DMS153 treated with DMSO at 0.1 percent for 48 hours (cell line): Measurements from ENCODE around the gene ATOH7.
"Not testable (repeated sequence)": the region's sequence is repeated elsewhere in the genome, so short reads cannot be mapped to it uniquely, and the experiment has no call there.

Experiments
- DNase-seq: peaks from one replicate; lab custom pipeline; 2025; ENCODE audit not compliant: unreplicated experiment; lab: John Stamatoyannopoulos, UW

Gene ATOH7

DNA sequence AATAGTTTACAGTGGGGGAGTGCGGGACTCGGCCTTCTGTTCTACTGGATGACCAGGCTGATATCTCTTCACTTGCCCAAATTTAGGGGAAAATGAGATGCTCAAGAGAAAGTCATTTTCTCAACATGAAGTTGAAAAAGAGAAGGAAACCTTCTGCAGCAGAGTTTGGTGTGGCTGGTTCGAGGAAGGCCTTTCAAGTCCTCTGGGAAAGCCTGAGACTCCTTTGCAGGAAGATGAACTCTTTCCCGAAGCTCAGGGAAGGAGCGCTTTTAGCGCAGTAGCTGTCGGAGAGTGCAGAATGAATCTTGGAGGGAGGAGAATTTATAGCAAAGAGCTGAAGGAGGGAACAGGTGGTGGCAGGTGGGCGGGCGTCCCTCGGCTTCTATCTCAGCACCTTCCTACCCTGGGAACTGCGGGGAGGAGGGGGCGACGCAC is at the start of gene ATOH7:
Gene ATOH7, minus strand, starts transcription at position 297 of the 435 bp plus-strand sequence. CDS start 436 bp downstream, outside the sequence.
- no peak for DNase-seq

- no peak for DNase-seq
Measured at GRCh38 chr10:68280758-68281157, 48.8 kb upstream of the ATOH7 start.

GRCh38 chr10:68278906-68279753 is 47.2 kb upstream of the ATOH7 start:
- not testable (repeated sequence) for DNase-seq

- not testable (repeated sequence) for DNase-seq
Measured at GRCh38 chr10:68277814-68278213, 45.9 kb upstream of the ATOH7 start.

DNA sequence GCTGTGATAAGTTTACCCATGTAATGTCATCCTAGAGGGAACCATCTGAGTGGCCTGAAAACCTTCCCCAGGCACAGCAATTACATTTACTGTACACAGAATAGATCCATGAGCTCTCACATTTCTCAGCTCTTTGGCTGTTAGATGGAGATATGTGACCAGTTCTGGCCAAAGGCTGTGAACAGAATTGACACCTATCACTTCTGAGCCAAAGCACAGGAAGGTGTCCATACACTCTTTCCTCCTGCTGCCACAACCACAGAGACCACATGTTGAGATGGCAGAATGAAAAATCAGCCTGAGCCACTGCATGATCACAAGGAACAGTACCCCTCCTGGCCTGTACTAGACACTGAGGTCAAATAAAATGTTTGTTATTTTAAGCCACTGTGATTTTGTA is 44.3 kb upstream of the ATOH7 start:
- DNase-seq, result no peak

DNA sequence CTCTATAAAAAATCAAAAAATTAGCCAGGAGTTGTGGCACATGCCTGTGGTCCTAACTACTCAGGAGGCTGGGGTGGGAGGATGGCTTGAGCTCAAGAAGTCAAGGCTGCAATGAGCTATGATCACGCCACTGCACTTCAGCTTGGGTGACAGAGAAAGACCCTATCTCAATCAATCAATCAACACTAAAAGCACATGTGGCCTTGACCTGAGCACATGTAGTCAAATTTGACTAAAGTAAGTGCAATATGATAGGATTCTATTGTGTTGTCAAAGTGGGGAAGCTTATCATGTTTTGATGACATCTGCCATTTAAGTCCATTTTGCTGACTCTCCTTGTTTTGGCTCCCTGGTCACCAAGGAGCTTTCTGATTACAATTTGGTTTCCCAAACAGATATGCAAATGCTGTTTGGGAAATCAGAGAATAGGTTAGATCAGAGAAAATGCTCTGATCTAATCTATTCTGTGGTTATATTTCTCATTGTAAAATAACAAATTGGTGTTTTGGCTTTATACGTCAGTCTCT is 43.8 kb upstream of the ATOH7 start:
- no peak for DNase-seq

DNA sequence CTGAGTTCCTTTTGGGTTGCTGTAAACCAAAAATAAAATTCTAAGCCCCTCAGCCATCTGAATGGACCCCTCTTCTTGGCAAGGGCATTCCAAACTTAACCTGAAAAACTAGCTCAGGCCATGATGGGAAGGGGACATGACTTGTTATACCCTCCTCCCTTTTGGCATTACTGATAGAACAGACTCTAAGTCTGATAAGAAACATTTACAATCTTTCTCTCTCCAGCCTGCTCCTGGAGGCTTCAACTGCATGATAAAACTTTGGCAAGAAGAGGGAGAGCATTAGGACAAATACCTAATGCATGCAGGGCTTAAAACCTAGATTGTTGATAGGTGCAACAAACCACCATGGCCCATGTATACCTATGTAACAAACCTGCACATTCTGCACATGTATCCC is 40.9 kb upstream of the ATOH7 start:
- no peak for DNase-seq

DNA sequence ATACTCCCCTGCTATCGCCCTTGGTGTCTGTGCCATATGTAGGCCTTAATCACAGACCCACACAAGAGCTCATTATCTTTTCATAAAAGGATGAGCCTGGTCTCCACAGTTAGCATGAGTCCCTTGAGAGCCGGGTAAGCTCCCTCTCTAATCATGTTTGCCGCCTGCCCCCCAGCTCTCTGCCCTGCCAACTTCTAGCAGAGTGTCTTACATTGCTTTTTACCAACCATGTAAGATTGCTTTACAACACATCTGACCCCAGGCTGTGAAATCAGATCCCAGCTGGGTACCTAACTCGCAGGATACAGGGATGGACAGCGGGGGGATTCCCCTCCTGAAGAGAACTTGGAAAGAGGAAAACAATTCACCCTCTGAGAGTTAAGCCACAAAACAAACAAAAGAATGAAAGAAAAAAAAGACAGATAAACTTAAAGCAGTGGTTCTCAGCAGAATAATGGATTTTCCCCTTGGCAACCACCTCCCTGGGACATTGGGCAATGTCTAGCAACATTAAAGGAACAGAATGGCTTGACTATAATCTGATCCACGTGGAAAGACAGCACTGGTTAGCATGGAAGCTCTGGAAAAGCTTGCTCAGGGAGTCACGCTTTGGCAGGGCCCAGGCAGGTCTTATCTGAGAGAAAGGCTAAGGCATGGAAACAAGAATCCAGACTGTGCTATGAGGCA is 39.4 kb upstream of the ATOH7 start:
- no peak for DNase-seq

DNA sequence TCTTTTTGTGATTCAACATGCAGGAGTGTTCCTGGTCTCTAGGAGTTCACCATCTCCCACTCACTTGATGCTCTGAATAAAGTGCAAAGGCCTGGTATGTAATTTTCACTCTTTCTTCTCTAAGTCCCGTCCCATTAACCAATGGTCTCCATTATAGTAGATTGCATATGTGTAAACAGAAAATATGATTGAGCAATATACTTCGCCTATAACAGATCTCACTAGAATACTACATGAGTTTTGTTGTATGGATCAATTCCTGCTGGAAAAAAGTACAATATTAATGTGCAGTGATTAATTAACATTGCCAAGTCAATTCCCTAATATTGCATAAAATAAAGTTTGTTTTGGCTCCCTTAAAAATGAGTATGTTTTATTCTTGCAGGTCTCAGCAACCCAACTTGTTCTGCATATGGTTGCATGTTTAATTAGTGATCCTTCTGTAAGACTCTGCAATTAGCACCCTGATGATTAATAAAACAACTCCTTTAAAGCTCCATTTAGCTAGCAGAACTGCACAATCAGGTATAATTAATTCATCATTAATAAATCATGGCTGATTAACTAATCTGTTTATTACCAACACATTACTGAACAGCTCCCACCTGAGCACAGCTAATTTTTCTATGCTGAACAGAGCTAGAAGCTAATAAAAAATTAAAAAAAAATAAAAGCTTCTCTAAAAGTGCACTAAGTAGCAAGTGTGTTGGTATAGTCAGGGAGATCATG is 37.8 kb upstream of the ATOH7 start:
- no peak for DNase-seq

GRCh38 chr10:68261132-68261856 is 29.4 kb upstream of the ATOH7 start:
- DNase-seq, result no peak

DNA sequence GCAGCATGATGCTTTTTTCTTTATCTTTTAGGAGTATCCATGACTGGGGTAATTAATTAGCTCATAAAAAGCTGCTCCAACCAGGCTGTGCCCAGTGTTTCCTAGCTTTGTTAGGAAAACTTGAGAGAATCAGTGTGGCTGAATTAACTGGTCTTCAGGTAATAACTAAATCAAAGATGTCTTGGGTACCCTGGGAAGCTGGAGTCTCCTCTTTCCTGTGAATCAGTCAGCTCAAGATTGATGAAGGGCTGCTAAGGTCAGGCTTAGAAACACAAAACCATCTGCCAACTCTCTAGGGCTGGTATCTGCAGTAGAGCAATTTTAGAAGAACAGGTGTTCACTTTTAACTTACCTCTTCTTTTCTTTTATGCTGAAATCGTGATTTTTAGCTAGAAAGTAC is 21.4 kb upstream of the ATOH7 start:
- DNase-seq, result no peak

DNA sequence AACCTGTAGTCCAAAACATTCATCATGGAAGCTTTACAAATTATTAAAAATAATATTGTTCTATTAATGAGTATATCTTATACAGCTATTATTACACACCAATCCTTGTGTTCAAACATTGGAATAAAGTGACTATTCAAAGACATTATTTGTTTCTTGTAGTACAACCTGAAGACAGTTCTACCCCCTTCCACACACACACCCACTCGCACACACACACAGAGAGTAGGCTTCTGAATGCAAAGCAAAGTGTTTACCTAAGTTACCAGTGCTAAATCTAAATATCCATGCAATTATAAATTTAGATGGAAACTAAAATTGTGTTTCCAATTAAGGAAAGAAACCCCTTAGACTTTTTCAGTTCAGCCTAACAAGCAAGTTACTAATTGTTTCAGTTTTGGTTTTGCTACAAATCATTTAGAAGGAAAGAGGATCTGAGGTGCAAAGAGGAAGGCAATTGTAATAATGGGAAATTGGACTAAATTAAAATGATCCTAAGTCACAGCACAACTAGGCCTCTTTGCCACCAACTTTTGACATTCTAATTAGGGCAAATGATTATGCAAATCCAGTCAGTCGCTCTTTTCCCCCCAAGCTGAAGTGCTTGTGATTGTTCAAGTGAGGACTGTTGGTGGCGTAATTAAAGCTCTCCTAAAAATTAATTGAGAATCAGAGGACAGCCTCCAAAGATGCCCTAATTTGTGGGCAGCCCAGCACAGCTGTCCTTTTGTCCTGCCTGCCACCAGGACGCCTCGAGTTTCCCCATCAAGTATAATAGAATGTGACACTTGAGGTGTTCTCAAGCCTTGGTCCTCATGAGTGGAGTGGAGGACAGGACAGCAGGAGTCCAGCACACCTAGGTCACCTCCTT is 19.9 kb upstream of the ATOH7 start:
- no peak for DNase-seq

DNA sequence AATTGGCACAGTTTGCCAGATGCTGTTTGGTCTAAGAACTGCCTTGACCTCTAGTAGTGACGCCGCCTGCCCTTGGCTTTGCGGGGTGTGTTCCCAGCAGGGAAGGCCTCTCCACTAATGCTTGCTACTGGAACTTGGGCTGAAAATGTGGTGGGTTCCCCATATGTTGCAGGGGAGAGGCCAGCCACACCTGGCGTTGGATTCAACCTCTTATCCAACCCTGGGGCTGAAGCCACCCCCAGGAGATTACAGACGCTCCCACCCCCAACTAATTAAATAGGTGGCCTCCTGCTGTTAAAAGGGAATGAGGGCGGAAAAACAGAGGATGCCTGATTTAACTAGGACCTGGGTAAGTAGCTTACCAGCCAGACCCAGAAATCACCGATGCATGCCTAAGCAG is 19.2 kb upstream of the ATOH7 start:
- DNase-seq, result no peak

DNA sequence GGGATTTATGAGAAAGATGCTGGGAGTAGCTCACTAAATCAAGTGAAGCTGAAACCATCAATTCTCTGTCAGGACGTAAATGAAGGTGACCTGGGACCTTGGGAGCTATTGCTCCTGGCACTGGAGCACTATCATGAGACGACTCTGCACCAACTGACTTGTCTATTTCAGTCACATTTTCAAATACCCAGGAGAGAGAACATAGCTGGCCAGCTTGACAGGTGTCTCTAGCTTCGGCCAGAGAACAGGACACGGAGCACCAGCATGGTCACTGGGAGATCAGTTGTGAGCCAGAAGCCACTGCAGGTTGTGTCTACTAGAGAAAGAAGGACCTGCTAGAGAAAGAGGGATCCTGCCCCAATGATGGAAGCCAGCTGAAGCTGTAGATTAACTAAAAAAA is 17.4 kb upstream of the ATOH7 start:
- no peak for DNase-seq

DNA sequence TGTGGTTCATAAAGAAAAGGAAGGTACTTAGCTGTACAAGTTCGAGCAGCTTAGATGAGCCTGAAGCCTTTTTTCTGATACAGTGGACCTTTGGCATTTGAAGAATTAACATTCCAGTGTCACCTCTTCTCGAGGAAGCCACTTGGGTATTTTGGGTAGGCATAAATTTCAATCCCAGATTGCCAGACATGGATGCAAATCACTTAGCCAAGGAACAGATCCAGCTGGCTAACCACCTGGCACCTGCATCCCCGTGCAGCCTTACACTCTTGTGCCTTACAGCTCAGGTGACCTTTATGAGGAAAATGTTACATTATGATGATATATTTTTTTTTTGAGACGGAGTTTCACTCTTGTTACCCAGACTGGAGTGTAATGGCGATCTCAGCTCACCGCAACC is 16.0 kb upstream of the ATOH7 start:
- DNase-seq, result no peak

DNA sequence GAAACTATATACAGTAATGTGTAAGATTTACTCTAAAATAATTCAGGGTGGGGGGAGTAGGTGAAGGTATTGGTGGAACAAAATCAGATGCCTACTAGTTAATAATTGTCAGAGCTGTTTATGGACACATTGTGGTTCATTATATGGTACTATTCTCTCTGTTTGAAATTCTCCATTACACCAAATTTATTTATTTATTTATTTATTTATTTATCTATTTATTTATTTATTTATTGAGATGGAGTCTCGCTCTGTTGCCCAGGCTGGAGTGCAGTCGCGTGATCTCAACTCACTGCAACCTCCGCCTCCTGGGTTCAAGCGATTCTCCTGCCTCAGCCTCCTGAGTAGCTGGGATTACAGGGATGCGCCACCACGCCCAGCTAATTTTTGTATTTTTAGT is 14.5 kb upstream of the ATOH7 start:
- not testable (repeated sequence) for DNase-seq

GRCh38 chr10:68242051-68242450 is 10.1 kb upstream of the ATOH7 start:
- no peak for DNase-seq

DNA sequence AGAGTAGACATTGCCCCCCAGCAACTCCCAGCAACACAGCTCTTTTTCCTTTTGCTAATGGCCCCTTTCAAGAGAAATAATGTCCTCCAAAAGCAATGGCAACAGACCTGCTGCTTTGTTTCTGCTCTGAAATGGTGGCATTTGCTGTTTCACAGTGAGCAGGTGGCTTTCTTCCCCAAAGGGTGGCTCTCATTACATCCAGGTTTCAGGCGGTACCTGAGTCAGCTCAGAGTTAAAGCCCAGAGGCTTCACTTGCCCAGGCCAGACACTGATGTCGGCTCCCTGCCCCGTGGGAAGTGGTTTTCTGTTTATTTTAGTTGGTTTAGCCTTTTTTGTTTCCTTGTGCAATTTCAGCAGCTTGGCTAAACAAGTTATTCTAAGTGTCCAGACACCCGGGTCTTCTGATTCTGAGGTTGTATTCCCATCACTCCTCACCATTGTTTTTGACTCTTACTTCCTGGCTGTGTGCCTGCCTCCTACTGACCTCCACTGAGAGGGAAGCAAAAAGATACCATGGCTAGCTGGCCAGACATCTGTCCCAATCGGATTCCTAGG is 7.8 kb upstream of the ATOH7 start:
- no peak for DNase-seq

- DNase-seq, result no peak
Measured at GRCh38 chr10:68239069-68239468, 7.2 kb upstream of the ATOH7 start.

DNA sequence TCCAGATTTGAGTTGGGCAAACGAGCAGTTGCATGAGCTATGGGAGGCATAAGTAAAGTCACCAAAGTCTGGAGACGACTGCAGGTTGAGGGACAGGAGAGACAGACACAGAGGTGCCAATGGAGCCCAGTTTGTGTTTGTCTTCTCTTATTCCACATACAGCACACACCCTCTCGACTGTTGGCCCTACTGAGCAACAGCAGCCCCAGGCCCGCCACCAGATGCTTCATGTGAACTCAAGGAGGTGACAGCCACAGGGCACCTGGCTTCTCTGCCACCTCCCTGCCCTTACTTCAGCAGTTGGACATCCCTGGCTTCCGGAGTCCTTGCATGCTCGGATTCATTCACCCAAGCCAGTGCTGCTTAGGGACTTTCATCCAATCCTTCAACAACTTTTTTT is 6.5 kb upstream of the ATOH7 start:
- DNase-seq, result no peak
